ENCODE measurements around the gene SHMT2. TPM values are rescaled to one million over a fixed set of nuclear protein-coding genes. Genes with fewer than 3 reads are reported as not detected.

SHMT2 gene
- total and polyA plus RNA-seq, 8 donors = 20.0 to 183 (median 55.5) TPM

DNA sequence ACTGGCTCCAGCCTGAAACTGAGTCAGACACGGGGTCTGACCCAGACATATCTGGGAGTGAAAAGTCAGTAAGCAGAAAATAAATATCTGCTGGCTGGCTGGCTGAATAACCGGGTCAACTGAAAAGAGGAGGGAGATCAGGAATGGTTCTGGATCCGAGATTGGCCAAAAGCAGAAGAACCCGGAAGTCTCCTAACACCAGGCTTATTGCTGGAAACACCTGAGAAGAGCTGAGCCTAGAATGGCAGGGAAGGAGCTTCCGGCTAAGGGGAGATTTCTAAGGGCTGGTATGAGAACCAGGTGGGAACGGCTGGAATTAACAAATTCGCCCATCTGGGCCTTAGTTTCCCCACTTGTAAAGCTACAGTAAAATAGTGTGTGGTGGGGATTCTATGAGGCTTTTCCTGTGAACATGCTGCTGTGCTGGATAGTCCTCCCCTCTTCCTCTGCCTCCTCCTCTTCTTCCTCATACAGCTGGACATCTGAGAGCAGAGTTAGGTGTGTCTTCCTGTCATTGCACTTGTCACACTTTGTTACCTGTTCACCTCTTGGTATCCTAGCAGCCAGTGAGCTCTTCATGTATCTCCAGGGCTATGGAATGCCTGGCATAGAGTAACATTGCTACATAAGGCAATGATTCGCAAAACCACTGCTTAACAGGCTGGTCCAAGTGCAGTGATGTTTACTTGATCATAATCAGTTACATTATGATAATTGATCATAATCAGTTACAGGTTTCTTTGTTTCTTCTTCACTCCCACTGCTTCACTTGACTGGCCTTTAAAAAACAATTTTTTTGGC is 2.0 kb upstream of the SHMT2 start:
- Histone ChIP-seq H3K4me1 (peaks cover 0 to 13% (median 8%) of the 10 kb centered on the region in 3 donors), H3K27ac (no peak overlapping the region), H3K4me3 (peak overlapping the region in 1 of 4 donors; percentile 7), H3K27me3 (no peaks in the 10 kb centered on the region), H3K9me3 (no peaks in the 10 kb centered on the region), H3K36me3 (peaks cover 0 to 10% (median 0%) of the 10 kb centered on the region in 3 donors)
- DNase-seq (no peak), FAIRE-seq (no peak), ATAC-seq (no peak)
- TF ChIP-seq, protein P1, sequence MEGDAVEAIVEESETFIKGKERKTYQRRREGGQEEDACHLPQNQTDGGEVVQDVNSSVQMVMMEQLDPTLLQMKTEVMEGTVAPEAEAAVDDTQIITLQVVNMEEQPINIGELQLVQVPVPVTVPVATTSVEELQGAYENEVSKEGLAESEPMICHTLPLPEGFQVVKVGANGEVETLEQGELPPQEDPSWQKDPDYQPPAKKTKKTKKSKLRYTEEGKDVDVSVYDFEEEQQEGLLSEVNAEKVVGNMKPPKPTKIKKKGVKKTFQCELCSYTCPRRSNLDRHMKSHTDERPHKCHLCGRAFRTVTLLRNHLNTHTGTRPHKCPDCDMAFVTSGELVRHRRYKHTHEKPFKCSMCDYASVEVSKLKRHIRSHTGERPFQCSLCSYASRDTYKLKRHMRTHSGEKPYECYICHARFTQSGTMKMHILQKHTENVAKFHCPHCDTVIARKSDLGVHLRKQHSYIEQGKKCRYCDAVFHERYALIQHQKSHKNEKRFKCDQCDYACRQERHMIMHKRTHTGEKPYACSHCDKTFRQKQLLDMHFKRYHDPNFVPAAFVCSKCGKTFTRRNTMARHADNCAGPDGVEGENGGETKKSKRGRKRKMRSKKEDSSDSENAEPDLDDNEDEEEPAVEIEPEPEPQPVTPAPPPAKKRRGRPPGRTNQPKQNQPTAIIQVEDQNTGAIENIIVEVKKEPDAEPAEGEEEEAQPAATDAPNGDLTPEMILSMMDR (IDR thresholded peaks at IDR 0.05) = no peak
- WGBS, 2 donors = 66 to 75% methylated on average over 7 to 8 of the region's 8 CpGs
- intact Hi-C loops (cut with DNase I) = no loop called here

DNA sequence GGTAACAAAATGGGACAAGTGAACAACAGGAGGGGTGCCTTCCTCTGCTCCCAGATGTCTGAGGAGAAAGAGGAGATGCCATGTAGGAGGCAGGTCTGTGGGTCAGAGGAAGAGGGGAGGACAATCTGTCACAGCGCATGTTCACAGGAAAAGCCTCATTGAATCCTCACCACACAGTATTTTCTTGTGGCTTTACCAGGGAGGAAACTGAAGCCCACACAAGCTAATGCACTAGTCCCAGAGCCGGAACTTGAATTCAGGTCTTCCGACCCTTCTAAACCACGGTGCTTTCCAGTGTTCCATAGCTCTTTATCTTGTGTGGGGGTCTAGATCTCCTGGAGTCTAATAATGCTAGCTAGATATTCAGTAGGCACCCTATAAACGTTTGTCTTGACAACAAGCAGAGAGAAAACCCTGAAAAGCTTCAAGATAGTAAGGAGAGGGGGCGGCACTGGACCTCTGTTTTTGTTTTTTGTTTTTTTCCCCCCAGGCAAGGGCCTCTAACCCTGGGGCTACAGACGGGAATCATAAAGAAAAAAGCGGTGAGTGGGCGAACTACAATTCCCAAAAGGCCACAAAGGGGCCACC is 371 bp upstream of the SHMT2 start:
- 10% methylated on average over 9 of the region's 9 CpGs for WGBS, 2 donors
- no peaks in the 10 kb centered on the region for H3K27me3 ChIP-seq
- TF ChIP-seq, protein P1 (IDR thresholded peaks at IDR 0.05) = peak in 1 of 4 donors; percentile 19
- H3K9me3 ChIP-seq = no peaks in the 10 kb centered on the region
- H3K36me3 ChIP-seq = peaks cover 3 to 25% (median 7%) of the 10 kb centered on the region in 3 donors
- peaks cover 0 to 13% (median 8%) of the 10 kb centered on the region in 3 donors for H3K4me1 ChIP-seq
- peak overlapping the region in 2 of 4 donors; percentile 66 to 90 for H3K4me3 ChIP-seq
- ATAC-seq = peak in 1 of 4 donors; percentile 2
- no peak for FAIRE-seq
- intact Hi-C loops (cut with DNase I) = no loop called here
- DNase-seq = no peak
- peak overlapping the region in 2 of 4 donors; percentile 51 to 68 for H3K27ac ChIP-seq

DNA sequence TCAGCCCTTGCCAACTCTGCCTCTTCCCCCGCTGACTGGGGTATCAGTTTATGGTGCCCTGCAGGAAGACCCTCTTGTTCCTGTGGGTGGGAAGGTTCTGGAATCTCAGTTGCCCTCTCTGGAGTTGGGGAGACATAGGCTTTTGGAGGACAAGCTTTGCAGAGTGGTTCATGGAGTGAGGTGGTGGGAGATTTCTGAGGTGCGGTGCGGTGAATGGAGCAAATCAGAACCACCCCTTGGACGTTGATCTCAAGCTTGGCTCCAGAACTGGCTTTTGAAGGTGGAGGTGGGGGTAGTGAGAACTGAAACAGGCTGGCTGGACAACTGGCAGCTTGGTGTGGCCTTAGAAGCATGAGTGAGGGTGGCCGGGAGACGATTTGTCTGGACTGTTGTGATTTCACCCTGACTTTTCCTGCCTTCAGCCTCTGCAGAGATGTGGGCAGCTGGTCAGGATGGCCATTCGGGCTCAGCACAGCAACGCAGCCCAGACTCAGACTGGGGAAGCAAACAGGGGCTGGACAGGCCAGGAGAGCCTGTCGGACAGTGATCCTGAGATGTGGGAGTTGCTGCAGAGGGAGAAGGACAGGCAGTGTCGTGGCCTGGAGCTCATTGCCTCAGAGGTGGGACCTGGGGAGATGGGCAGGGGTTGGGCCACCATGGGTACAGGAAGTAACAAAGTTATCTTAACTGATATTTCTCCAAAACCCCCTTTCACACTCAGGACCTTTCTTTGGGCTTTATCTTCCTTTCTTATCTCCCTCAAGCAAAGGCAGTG is 1.1 kb downstream of the SHMT2 start:
- intact Hi-C loops (cut with DNase I) = no loop called here
- Histone ChIP-seq H3K27ac (no peak overlapping the region), H3K36me3 (peaks cover 3 to 25% (median 7%) of the 10 kb centered on the region in 3 donors), H3K4me1 (peaks cover 0 to 13% (median 8%) of the 10 kb centered on the region in 3 donors), H3K4me3 (peak overlapping the region; percentile 31 to 90 (median 62)), H3K27me3 (no peaks in the 10 kb centered on the region), H3K9me3 (no peaks in the 10 kb centered on the region)
- WGBS, 2 donors = 29 to 34% methylated on average over 10 of the region's 10 CpGs
- DNase-seq (peak in 2 of 6 donors; percentile 15 to 48), ATAC-seq (peak in 3 of 4 donors; percentile 8 to 41 (median 27)), FAIRE-seq (no peak)
- TF ChIP-seq, protein P1 (IDR thresholded peaks at IDR 0.05) = no peak

DNA sequence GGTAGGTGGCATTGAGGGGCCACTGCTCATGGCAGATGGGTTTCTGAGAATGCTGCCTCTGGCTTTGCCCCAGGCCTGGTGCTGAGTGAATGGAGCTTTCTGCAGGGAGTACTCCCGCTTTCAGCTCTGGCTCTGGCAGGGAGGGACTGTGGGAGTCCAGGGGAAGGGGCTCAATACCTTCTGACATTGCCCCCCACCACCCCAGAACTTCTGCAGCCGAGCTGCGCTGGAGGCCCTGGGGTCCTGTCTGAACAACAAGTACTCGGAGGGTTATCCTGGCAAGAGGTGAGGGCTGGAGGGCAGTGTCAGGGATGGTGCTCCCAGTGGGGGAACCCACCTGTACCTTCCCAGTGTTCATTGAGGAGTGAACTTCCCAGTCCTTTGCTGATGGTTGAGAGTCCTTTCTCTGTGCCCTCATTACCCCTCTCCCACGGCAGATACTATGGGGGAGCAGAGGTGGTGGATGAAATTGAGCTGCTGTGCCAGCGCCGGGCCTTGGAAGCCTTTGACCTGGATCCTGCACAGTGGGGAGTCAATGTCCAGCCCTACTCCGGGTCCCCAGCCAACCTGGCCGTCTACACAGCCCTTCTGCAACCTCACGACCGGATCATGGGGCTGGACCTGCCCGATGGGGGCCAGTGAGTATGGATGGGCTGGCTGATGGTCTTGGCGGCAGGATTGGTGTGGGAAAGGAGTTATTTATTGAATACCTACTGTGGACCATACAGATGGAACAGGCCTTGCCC is 1.9 kb downstream of the SHMT2 start:
- TF ChIP-seq, protein P1 (IDR thresholded peaks at IDR 0.05) = no peak
- 90 to 92% methylated on average over 13 of the region's 13 CpGs for WGBS, 2 donors
- Histone ChIP-seq H3K27ac (no peak overlapping the region), H3K27me3 (no peaks in the 10 kb centered on the region), H3K9me3 (no peaks in the 10 kb centered on the region), H3K4me1 (peaks cover 0 to 13% (median 8%) of the 10 kb centered on the region in 3 donors), H3K36me3 (peaks cover 3 to 25% (median 7%) of the 10 kb centered on the region in 3 donors), H3K4me3 (peak overlapping the region in 1 of 4 donors; percentile 90)
- peak in 1 of 6 donors; percentile 53 for DNase-seq
- no peak for ATAC-seq
- intact Hi-C loops (cut with DNase I) = no loop called here
- FAIRE-seq = no peak
